GM12875 (cell line): ENCODE data around the gene FMNL2.
A peak's percentile ranks its signal among the peaks of the same experiment; 100 is the strongest.

Experiments used
- H3K4me3 ChIP-seq: one replicate; pipeline ENCODE4 v1.5.1; 2011; ENCODE audit warnings: low read depth, low read length, control low read depth
- TF ChIP-seq, protein P1 (sequence below): IDR thresholded peaks from 2 replicates; pipeline ENCODE4 v1.5.1; 2011; ENCODE audit warnings: low read depth, mild to moderate bottlenecking, control low read depth, inconsistent platforms, low read length, moderate library complexity, borderline replicate concordance; ENCODE audit not compliant: insufficient read depth

FMNL2 gene

DNA sequence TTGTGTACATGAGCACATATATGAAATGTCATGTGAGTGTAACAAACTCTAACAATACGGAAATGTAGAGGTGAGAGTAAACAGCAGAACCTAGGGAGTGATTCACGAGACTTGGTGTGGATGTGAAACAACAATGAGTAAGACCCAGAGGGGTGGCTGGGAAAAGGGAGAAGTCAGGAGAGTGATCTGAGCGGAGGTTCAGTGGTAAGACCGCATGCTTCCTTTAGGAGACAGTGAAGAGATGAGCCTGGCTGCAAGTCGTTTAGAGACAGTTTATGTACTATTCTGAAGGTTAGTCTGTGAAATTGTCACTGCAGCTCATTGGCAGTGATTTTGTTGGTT is 231.7 kb downstream of the FMNL2 start:
- no peak overlapping the region for H3K4me3 ChIP-seq

DNA sequence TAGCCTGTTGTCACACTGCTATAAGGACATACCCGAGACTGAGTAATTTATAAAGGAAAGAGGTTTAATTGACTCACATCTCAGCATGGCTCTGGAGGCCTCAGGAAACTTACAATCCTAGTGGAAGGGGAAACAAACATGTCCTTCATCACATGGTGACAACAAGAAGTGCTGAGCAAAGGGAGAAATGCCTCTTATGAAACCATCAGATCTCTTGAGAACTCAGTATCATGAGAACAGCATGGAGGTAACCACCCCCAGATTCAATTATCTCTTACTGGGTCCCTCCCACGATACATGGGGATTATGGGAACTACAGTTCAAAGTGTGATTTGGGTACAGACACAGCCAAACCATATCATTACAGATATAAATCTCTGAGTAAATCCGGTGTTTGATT is 233.6 kb downstream of the FMNL2 start:
- H3K4me3 ChIP-seq, result no peak overlapping the region
- TF ChIP-seq, protein P1, sequence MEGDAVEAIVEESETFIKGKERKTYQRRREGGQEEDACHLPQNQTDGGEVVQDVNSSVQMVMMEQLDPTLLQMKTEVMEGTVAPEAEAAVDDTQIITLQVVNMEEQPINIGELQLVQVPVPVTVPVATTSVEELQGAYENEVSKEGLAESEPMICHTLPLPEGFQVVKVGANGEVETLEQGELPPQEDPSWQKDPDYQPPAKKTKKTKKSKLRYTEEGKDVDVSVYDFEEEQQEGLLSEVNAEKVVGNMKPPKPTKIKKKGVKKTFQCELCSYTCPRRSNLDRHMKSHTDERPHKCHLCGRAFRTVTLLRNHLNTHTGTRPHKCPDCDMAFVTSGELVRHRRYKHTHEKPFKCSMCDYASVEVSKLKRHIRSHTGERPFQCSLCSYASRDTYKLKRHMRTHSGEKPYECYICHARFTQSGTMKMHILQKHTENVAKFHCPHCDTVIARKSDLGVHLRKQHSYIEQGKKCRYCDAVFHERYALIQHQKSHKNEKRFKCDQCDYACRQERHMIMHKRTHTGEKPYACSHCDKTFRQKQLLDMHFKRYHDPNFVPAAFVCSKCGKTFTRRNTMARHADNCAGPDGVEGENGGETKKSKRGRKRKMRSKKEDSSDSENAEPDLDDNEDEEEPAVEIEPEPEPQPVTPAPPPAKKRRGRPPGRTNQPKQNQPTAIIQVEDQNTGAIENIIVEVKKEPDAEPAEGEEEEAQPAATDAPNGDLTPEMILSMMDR, result no peak

More for the DNA sequence above, 231.7 kb downstream of the FMNL2 start:
- TF ChIP-seq, protein P1, result no peak

DNA sequence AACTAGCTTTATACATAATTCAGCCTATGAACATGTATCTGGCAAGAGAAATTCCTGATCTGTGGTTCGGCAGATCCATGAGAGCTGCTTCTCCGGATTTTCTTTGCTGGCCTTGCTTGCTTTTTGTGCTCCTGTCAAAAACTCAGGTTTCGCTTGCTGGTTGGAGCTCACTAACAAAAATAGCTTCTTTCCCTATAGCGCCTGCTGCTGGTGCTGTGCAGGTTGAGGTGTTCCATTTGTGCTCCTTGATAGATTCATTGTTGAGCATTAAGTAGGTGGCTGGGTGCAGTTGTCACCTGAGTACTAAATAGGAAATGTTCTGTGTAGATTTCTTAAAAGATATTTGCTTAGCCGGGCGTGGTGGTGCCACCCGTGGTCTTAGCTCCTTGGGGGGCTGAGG is 234.2 kb downstream of the FMNL2 start:
- H3K4me3 ChIP-seq, result no peak overlapping the region
- TF ChIP-seq, protein P1, result peak; percentile 19; the same call in 1 of the 2 replicates

DNA sequence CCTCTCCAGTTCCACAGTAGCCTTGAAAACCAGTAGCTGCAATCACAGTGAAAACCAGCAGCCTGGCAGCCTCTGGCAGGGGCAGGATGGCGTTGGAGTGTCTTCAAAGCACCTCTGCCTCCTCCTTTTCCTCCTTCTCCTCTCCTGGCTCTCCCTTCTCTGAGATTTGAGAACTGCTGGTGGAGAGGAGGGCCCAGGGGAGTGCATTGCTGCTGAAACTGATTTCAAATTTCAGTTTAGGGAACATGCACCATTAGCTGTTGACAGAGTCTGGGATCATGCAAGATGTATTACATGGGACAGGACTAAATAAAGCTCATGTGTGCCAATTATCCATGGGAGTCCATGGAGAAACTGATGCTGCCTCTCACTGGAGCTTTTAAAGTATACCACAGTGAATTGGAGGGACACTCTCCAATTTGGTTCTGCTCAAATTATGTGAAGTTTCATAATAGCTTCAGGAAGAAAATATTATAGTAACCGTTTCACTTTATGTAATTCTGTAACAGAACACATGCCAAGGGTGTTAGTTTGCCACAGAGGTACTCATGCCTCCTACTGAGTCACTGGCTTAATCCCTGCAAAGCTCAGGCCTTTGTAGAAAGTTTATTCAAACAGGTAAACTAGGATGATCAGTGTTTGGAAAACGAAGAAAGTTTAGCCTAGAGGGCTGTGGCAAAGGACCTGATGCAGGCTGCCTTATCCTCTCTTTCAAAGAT is 236.2 kb downstream of the FMNL2 start:
- H3K4me3 ChIP-seq, result no peak overlapping the region

DNA sequence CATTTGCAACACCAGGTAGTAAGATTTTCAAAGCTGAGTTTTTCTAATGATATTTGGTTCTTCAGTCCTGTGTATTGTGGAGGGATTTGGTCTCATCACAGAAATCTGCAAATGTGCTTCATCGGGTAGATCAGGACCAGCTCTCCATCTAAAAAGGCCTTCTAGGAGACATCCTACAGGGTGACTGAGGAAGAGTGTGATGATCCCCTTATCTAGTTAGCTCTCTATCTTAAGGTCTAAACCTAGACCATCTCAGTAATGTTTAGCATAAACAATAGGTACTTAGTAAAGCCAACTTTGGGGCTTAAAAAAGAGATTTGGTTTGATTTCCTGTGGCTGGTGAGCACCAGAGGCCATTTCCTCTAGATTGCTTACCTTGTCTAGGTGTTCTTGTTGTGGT is 237.1 kb downstream of the FMNL2 start:
- no peak overlapping the region for H3K4me3 ChIP-seq
- TF ChIP-seq, protein P1, result no peak

More for the DNA sequence above, 236.2 kb downstream of the FMNL2 start:
- TF ChIP-seq, protein P1, result no peak

DNA sequence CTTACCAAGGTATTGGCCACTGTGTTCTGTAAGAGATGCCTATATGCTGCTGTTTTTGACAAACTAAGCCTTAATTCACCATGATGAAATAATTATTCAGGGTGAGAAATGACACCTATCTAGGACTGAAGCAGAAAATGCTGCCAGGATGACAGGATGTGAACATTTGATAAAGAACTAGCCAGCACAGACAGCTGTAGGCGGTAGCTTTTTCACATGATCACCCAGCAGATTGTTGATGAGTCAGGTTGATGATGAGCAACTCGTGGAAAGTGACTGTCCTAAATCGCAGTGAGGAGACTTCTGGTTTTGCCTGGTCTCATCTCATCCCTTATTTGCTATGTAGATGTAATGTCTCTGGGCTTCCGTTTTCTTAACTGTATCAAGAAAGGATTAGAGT is 238.2 kb downstream of the FMNL2 start:
- TF ChIP-seq, protein P1, result no peak
- H3K4me3 ChIP-seq, result no peak overlapping the region

DNA sequence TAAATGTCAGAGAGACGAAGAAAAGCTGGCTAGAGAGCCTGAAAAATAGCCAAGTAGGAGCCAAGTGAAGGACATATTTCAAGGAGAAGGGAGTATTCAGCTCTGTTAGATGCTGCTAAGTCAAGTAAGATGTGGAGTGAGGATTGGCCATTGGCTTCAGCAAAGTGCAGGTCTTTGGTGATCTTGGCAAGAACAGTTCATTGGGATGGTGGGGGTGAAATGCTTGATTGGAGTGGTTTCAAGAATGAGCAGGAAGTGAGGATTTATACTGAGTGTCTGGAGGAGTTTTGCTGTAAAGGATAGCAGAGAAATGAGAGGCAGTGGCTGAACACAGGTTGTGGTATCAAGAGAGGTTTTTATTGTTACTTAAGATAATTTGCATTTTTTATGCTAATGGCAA is 242.6 kb downstream of the FMNL2 start:
- TF ChIP-seq, protein P1, result no peak
- H3K4me3 ChIP-seq, result no peak overlapping the region
